SK-N-SH treated with all-trans-retinoic acid at 6 μM for 48 hours (cell line): ENCODE data around the gene MT1HL1.

Experiments used
- ATAC-seq: fragments of 200-7000 bp; cut with Tn5 transposase; 3 replicates; pipeline ENCODE4 v1.9.1; 2020; ENCODE audit warnings: mild to moderate bottlenecking, moderate library complexity
- ARNTL ChIP-seq: fragments of 450-650 bp; formaldehyde crosslinking; IDR thresholded peaks from 2 replicates; pipeline ENCODE4 v1.5.0; 2020; ENCODE audit warnings: low read depth, mild to moderate bottlenecking, moderate library complexity, borderline replicate concordance
- BACH2 ChIP-seq: fragments of 250-450 bp; sonication (Bioruptor Pico); IDR thresholded peaks from 2 replicates; pipeline ENCODE4 v1.9.0; 2021; ENCODE audit warnings: mild to moderate bottlenecking, borderline replicate concordance
- CSDC2 ChIP-seq: fragments of 250-450 bp; sonication (Bioruptor Pico); IDR thresholded peaks from 2 replicates; pipeline ENCODE4 v1.5.0; 2020; ENCODE audit warnings: mild to moderate bottlenecking, moderate library complexity
- ESRRG ChIP-seq: fragments of 250-450 bp; sonication (Bioruptor Pico); IDR thresholded peaks from 2 replicates; pipeline ENCODE4 v1.6.1; 2021; ENCODE audit warnings: mild to moderate bottlenecking
- GLIS3 ChIP-seq: fragments of 250-450 bp; sonication (Bioruptor Pico); IDR thresholded peaks from 2 replicates; pipeline ENCODE4 v1.5.0; 2020; ENCODE audit warnings: mild to moderate bottlenecking, moderate library complexity
- ISL1 ChIP-seq: fragments of 250-450 bp; sonication (Bioruptor Pico); IDR thresholded peaks from 2 replicates; pipeline ENCODE4 v2.1.2; 2022; ENCODE audit warnings: mild to moderate bottlenecking, moderate library complexity
- OSR1 ChIP-seq: fragments of 250-450 bp; sonication (Bioruptor Pico); IDR thresholded peaks from 2 replicates; pipeline ENCODE4 v1.8.0; 2022; ENCODE audit warnings: moderate library complexity, mild to moderate bottlenecking, inconsistent platforms
- PPARA ChIP-seq: fragments of 250-450 bp; sonication (Bioruptor Pico); IDR thresholded peaks from 2 replicates; pipeline ENCODE4 v1.5.0; 2020; ENCODE audit warnings: mild to moderate bottlenecking, borderline replicate concordance
- RARB ChIP-seq: fragments of 250-450 bp; sonication (Bioruptor Pico); IDR thresholded peaks from 2 replicates; pipeline ENCODE4 v1.8.0; 2021; ENCODE audit warnings: mild to moderate bottlenecking, moderate library complexity
- SNAI2 ChIP-seq: fragments of 250-450 bp; sonication (Bioruptor Pico); IDR thresholded peaks from 2 replicates; pipeline ENCODE4 v1.5.0; 2020; ENCODE audit warnings: mild to moderate bottlenecking, moderate library complexity
- TCF4 ChIP-seq: fragments of 250-450 bp; sonication (Bioruptor Pico); IDR thresholded peaks from 2 replicates; pipeline ENCODE4 v1.8.0; 2021; ENCODE audit warnings: mild to moderate bottlenecking, moderate library complexity, borderline replicate concordance
- TOX ChIP-seq: fragments of 250-450 bp; sonication (Bioruptor Pico); IDR thresholded peaks from 2 replicates; pipeline ENCODE4 v1.8.0; 2021; ENCODE audit warnings: mild to moderate bottlenecking, moderate library complexity, borderline replicate concordance
- ZC3H10 ChIP-seq: fragments of 250-450 bp; sonication (Bioruptor Pico); IDR thresholded peaks from 2 replicates; pipeline ENCODE4 v1.5.1; 2021; ENCODE audit warnings: mild to moderate bottlenecking, moderate library complexity
- ZFP3 ChIP-seq: fragments of 250-450 bp; sonication (Bioruptor Pico); IDR thresholded peaks from 2 replicates; pipeline ENCODE4 v1.5.0; 2020; ENCODE audit warnings: mild to moderate bottlenecking, moderate library complexity
- ZFP30 ChIP-seq: fragments of 450-650 bp; formaldehyde crosslinking; IDR thresholded peaks from 2 replicates; pipeline ENCODE4 v1.5.0; 2022; ENCODE audit warnings: mild to moderate bottlenecking, moderate library complexity
- ZNF565 ChIP-seq: fragments of 450-650 bp; formaldehyde crosslinking; conservative IDR thresholded peaks from 2 replicates; pipeline ENCODE4 v1.5.0; 2020; ENCODE audit warnings: low read depth, mild to moderate bottlenecking, moderate library complexity
- ZNF70 ChIP-seq: fragments of 450-650 bp; formaldehyde crosslinking; IDR thresholded peaks from 2 replicates; pipeline ENCODE4 v1.5.0; 2020; ENCODE audit warnings: mild to moderate bottlenecking, moderate library complexity
- ZNF8 ChIP-seq: fragments of 450-650 bp; formaldehyde crosslinking; IDR thresholded peaks from 2 replicates; pipeline ENCODE4 v1.5.0; 2020; ENCODE audit warnings: mild to moderate bottlenecking, moderate library complexity
- TF ChIP-seq, protein P1 (sequence below): fragments of 250-450 bp; sonication (Bioruptor Pico); IDR thresholded peaks from 2 replicates; pipeline ENCODE4 v1.5.1; 2020; ENCODE audit warnings: low read depth, mild to moderate bottlenecking, moderate library complexity
- TF ChIP-seq, protein P2 (sequence below): fragments of 250-450 bp; sonication (Bioruptor Pico); IDR thresholded peaks from 2 replicates; pipeline ENCODE4 v1.5.1; 2021; ENCODE audit warnings: mild to moderate bottlenecking, moderate library complexity
- TF ChIP-seq, protein P3 (sequence below): fragments of 250-450 bp; sonication (Bioruptor Pico); IDR thresholded peaks from 2 replicates; pipeline ENCODE4 v1.8.0; 2020; ENCODE audit warnings: mild to moderate bottlenecking, moderate library complexity, borderline replicate concordance
- TF ChIP-seq, protein P4 (sequence below): fragments of 250-450 bp; sonication (Bioruptor Pico); IDR thresholded peaks from 2 replicates; pipeline ENCODE4 v1.8.0; 2021; ENCODE audit warnings: low read depth, mild to moderate bottlenecking, moderate library complexity, borderline replicate concordance

MT1HL1 gene

DNA sequence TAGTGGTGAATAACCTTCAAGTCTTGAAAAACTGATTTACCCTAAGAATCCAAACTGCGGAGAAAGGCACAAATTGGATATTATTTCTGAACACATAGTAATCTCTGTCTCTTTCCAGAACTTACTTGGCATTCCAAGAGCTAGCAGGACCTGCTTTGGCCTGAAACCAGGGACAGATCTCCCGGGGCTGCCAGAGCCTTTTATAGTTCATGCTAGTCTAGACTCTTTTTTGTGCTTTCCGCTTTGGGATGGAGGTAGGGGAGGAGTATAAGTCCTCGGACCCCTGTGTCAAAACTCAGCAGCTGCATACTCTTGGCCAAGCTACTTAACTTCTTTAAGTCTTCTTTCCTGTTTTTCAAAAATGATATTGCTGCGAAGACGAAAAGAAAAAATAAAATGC, 34.0 kb upstream of the MT1HL1 start (continued):
- no peak for TF ChIP-seq GLIS3 (CRISPR knock-in tag)

DNA sequence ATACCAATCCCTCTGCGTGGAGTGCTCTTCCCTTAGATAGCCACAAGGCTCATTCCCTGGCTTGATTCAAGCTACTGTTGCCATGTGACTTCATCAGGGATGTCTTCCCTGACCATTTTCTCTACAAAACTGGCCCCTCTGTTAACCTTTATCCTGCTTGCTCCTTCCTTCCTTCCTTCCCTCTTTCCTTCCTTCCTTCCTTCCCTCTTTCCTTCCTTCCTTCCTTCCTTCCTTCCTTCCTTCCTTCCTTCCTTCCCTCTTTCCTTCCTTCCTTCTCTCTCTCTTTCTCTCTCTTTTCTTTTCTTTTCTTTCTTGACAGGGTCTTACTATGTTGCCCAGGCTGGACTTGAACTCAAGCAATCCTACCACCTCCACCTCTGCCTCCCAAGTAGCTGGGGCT, 31.5 kb upstream of the MT1HL1 start:
- no peak for TF ChIP-seq TCF4 (CRISPR knock-in tag)
- TF ChIP-seq CSDC2 (CRISPR knock-in tag): no peak
- no peak for TF ChIP-seq BACH2
- no peak for TF ChIP-seq TOX
- no peak for TF ChIP-seq OSR1 (CRISPR knock-in tag)
- TF ChIP-seq PPARA: no peak
- TF ChIP-seq ISL1 (CRISPR knock-in tag): no peak
- no peak for TF ChIP-seq RARB (CRISPR knock-in tag)
- no peak for TF ChIP-seq ESRRG
- no peak for TF ChIP-seq GLIS3 (CRISPR knock-in tag)
- no peak for TF ChIP-seq ZFP30
- no peak for TF ChIP-seq ZNF70 (CRISPR knock-in tag)
- TF ChIP-seq, protein P1, sequence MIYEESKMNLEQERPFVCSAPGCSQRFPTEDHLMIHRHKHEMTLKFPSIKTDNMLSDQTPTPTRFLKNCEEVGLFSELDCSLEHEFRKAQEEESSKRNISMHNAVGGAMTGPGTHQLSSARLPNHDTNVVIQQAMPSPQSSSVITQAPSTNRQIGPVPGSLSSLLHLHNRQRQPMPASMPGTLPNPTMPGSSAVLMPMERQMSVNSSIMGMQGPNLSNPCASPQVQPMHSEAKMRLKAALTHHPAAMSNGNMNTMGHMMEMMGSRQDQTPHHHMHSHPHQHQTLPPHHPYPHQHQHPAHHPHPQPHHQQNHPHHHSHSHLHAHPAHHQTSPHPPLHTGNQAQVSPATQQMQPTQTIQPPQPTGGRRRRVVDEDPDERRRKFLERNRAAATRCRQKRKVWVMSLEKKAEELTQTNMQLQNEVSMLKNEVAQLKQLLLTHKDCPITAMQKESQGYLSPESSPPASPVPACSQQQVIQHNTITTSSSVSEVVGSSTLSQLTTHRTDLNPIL (CRISPR knock-in tag): no peak
- TF ChIP-seq ARNTL (CRISPR knock-in tag): no peak
- no peak for TF ChIP-seq SNAI2
- TF ChIP-seq, protein P2, sequence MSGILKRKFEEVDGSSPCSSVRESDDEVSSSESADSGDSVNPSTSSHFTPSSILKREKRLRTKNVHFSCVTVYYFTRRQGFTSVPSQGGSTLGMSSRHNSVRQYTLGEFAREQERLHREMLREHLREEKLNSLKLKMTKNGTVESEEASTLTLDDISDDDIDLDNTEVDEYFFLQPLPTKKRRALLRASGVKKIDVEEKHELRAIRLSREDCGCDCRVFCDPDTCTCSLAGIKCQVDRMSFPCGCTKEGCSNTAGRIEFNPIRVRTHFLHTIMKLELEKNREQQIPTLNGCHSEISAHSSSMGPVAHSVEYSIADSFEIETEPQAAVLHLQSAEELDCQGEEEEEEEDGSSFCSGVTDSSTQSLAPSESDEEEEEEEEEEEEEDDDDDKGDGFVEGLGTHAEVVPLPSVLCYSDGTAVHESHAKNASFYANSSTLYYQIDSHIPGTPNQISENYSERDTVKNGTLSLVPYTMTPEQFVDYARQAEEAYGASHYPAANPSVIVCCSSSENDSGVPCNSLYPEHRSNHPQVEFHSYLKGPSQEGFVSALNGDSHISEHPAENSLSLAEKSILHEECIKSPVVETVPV (CRISPR knock-in tag): no peak
- TF ChIP-seq ZNF565 (CRISPR knock-in tag): no peak
- no peak for TF ChIP-seq ZNF8 (CRISPR knock-in tag)
- TF ChIP-seq, protein P3, sequence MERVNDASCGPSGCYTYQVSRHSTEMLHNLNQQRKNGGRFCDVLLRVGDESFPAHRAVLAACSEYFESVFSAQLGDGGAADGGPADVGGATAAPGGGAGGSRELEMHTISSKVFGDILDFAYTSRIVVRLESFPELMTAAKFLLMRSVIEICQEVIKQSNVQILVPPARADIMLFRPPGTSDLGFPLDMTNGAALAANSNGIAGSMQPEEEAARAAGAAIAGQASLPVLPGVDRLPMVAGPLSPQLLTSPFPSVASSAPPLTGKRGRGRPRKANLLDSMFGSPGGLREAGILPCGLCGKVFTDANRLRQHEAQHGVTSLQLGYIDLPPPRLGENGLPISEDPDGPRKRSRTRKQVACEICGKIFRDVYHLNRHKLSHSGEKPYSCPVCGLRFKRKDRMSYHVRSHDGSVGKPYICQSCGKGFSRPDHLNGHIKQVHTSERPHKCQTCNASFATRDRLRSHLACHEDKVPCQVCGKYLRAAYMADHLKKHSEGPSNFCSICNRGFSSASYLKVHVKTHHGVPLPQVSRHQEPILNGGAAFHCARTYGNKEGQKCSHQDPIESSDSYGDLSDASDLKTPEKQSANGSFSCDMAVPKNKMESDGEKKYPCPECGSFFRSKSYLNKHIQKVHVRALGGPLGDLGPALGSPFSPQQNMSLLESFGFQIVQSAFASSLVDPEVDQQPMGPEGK (CRISPR knock-in tag): no peak
- no peak for TF ChIP-seq ZC3H10 (CRISPR knock-in tag)
- no peak for ATAC-seq

DNA sequence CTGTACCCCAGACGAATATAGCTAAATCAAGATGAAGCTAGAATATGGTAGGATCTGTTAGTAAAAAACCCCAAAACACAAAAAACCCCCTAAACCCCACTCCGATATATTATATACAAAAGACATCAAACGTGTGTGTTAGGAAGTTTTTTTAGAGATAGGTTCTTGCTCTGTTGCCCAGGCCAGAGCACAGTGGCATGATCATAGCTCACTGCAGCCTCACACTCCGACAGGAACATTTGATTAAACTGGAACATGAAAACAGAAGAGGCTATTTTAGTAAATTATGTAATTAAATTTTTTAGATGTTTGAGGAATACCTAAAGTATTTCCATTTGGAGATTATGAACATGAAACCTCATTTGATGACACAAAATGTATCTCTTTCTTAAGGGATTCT, 29.6 kb upstream of the MT1HL1 start:
- TF ChIP-seq, protein P4, sequence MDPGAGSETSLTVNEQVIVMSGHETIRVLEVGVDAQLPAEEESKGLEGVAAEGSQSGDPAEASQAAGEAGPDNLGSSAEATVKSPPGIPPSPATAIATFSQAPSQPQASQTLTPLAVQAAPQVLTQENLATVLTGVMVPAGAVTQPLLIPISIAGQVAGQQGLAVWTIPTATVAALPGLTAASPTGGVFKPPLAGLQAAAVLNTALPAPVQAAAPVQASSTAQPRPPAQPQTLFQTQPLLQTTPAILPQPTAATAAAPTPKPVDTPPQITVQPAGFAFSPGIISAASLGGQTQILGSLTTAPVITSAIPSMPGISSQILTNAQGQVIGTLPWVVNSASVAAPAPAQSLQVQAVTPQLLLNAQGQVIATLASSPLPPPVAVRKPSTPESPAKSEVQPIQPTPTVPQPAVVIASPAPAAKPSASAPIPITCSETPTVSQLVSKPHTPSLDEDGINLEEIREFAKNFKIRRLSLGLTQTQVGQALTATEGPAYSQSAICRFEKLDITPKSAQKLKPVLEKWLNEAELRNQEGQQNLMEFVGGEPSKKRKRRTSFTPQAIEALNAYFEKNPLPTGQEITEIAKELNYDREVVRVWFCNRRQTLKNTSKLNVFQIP: no peak
- no peak for TF ChIP-seq ZC3H10 (CRISPR knock-in tag)
- no peak for TF ChIP-seq ARNTL (CRISPR knock-in tag)
- TF ChIP-seq, protein P3 (CRISPR knock-in tag): no peak
- no peak for TF ChIP-seq GLIS3 (CRISPR knock-in tag)
- TF ChIP-seq ISL1 (CRISPR knock-in tag): no peak
- TF ChIP-seq ZNF70 (CRISPR knock-in tag): no peak
- TF ChIP-seq TCF4 (CRISPR knock-in tag): no peak
- no peak for TF ChIP-seq PPARA
- no peak for TF ChIP-seq ZFP30
- TF ChIP-seq CSDC2 (CRISPR knock-in tag): no peak
- no peak for TF ChIP-seq BACH2
- TF ChIP-seq ESRRG: no peak
- no peak for TF ChIP-seq ZFP3 (CRISPR knock-in tag)
- TF ChIP-seq, protein P1 (CRISPR knock-in tag): no peak
- TF ChIP-seq ZNF8 (CRISPR knock-in tag): no peak
- TF ChIP-seq, protein P2 (CRISPR knock-in tag): no peak
- no peak for TF ChIP-seq TOX
- no peak for ATAC-seq
